HG03378 (cell line): ENCODE results near the gene HPSE2.
"Not testable (repeated sequence)": the region's sequence is repeated elsewhere in the genome, so short reads cannot be mapped to it uniquely, and the experiment has no call there.

Experiments used
- ATAC-seq: cut with Tn5 transposase; IDR thresholded peaks from one replicate; pipeline ENCODE4 v1.9.1; 2021; ENCODE audit warnings: mild to moderate bottlenecking, moderate library complexity; ENCODE audit not compliant: unreplicated experiment

HPSE2 gene

GRCh38 chr10:99235658-99236626, at the start of gene HPSE2:
TSS of gene HPSE2 (minus strand) at chr10:99235852.
- no peak for ATAC-seq

GRCh38 chr10:99280472-99280871, 44.8 kb upstream of the HPSE2 start:
- peak; percentile 80 for ATAC-seq

- no peak for ATAC-seq
These were observed 44.0 kb upstream of the HPSE2 start for GRCh38 chr10:99279626-99280111.

- ATAC-seq = no peak
These were observed 41.3 kb upstream of the HPSE2 start for GRCh38 chr10:99276848-99277486.

GRCh38 chr10:99266383-99266782, 30.7 kb upstream of the HPSE2 start:
- ATAC-seq = no peak

GRCh38 chr10:99248824-99249223, 13.2 kb upstream of the HPSE2 start:
- ATAC-seq = no peak

- not testable (repeated sequence) for ATAC-seq
These were observed 12.2 kb upstream of the HPSE2 start for GRCh38 chr10:99247893-99248292.

GRCh38 chr10:99236627-99237309, 1.1 kb upstream of the HPSE2 start:
- ATAC-seq = no peak

- no peak for ATAC-seq
These were observed 628 bp downstream of the HPSE2 start for GRCh38 chr10:99234791-99235657.

- ATAC-seq = peak; percentile 98
These were observed 1.4 kb downstream of the HPSE2 start for GRCh38 chr10:99234041-99234790.

- ATAC-seq = peak; percentile 4
These were observed 2.0 kb downstream of the HPSE2 start for GRCh38 chr10:99233689-99234037.

GRCh38 chr10:99233000-99233688, 2.5 kb downstream of the HPSE2 start:
- ATAC-seq = no peak

GRCh38 chr10:99232360-99232999, 3.2 kb downstream of the HPSE2 start:
- ATAC-seq = no peak

GRCh38 chr10:99224766-99225165, 10.9 kb downstream of the HPSE2 start:
- ATAC-seq = no peak

GRCh38 chr10:99207340-99207739, 28.3 kb downstream of the HPSE2 start:
- no peak for ATAC-seq

GRCh38 chr10:99203310-99203709, 32.3 kb downstream of the HPSE2 start:
- no peak for ATAC-seq

- no peak for ATAC-seq
These were observed 62.7 kb downstream of the HPSE2 start for GRCh38 chr10:99172950-99173349.

- ATAC-seq = no peak
These were observed 63.4 kb downstream of the HPSE2 start for GRCh38 chr10:99172128-99172738.
